ENCODE results near the gene FAM117B.
"Not testable (repeated sequence)": the region's sequence is repeated elsewhere in the genome, so short reads cannot be mapped to it uniquely, and the experiment has no call there.

- TF ChIP-seq CTCF (IDR thresholded peaks at IDR 0.05); CHD2 (IDR thresholded peaks at IDR 0.05; ENCODE audit: low read length, partially characterized antibody); MAX (IDR thresholded peaks at IDR 0.05); POLR2A (IDR thresholded peaks at IDR 0.05; ENCODE audit: low read length); CHD4 (IDR thresholded peaks at IDR 0.05; ENCODE audit: borderline replicate concordance): not testable (repeated sequence)
These were observed 80.5 kb downstream of the FAM117B start for GRCh38 chr2:202714971-202715935.
